SU-DHL-6 (cell line): ENCODE measurements around the gene MAP2K3.

Source experiments
- EZH2phosphoT487 ChIP-seq: fragments of 200-600 bp; sonication (generic), shearing (Covaris generic); conservative IDR thresholded peaks from 2 replicates; pipeline ENCODE4 v1.6.1; 2018; ENCODE audit warnings: mild to moderate bottlenecking, antibody characterized with exemption, low read length, moderate library complexity, mixed read lengths
- TF ChIP-seq, protein P1 (sequence below): fragments of 200-600 bp; sonication (generic); IDR thresholded peaks from one replicate; pipeline ENCODE4 v1.5.1; 2017; ENCODE audit warnings: antibody characterized with exemption, mild to moderate bottlenecking, low read length, moderate library complexity; ENCODE audit not compliant: insufficient read depth, poor library complexity, severe bottlenecking

DNA sequence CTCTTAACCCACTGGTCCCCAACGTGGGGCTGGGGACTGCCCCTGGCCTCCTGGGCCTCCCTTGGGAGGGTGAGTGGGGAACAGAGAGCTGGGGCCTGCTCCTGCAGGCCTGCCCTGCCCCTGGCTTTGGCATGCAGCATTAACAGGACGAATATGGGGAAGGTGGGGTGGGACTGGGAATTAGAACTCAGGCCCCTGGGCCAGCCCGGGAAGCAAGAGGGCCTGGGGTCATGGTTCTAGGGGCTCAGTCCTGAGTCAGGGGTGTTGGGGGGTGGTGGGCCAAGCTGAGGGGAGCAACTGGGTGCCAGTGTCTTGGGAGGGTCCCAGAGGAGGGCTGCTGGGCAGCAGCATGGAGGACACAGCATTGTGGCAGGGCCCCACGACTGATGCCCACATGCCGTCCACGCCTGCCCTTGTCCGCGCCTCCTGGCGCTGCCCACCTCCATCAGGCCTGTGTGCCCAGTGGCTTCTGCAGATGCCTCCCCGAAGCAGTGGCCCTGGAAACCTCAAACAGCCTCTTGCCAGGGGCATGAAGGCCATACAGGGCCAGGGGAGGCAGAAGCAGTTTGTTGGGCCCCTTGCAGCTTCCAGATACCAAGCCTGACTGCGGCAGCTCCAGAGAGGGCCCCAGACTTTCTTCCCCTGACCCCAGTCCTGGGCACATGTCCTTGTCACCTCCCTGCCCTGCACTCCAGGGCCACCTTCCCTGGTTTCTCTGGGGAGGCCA lies 4.8 kb downstream of the MAP2K3 start:
- TF ChIP-seq, protein P1, sequence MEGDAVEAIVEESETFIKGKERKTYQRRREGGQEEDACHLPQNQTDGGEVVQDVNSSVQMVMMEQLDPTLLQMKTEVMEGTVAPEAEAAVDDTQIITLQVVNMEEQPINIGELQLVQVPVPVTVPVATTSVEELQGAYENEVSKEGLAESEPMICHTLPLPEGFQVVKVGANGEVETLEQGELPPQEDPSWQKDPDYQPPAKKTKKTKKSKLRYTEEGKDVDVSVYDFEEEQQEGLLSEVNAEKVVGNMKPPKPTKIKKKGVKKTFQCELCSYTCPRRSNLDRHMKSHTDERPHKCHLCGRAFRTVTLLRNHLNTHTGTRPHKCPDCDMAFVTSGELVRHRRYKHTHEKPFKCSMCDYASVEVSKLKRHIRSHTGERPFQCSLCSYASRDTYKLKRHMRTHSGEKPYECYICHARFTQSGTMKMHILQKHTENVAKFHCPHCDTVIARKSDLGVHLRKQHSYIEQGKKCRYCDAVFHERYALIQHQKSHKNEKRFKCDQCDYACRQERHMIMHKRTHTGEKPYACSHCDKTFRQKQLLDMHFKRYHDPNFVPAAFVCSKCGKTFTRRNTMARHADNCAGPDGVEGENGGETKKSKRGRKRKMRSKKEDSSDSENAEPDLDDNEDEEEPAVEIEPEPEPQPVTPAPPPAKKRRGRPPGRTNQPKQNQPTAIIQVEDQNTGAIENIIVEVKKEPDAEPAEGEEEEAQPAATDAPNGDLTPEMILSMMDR, result no peak
- no peak for TF ChIP-seq EZH2phosphoT487
